Calu3 (cell line): ENCODE measurements around the gene ELOVL5. TPM values are rescaled to one million over a fixed set of nuclear protein-coding genes. Genes with fewer than 3 reads are reported as not detected.
"Not testable (repeated sequence)": the region's sequence is repeated elsewhere in the genome, so short reads cannot be mapped to it uniquely, and the experiment has no call there.

Experiments
- BruUV-seq: library from RNA; stranded (reverse); fragments of 400-500 nt; replicated peaks from 2 replicates; lab custom pipeline; 2021; lab: Mats Ljungman, UMichigan
- CTCF ChIA-PET: fragments of 300-600 bp; sonication (Branson Sonifier 250); formaldehyde crosslinking; loops from one replicate; lab custom pipeline; 2022; ENCODE audit warnings: antibody characterized with exemption; lab: Charles Lee
- DNase-seq: peaks from one replicate; pipeline ENCODE4 v3.0.0; 2022
- H3K27ac Mint-ChIP-seq: one replicate; pipeline ENCODE4 v1.8.0; 2022; ENCODE audit warnings: mixed read lengths; ENCODE audit not compliant: unreplicated experiment
- H3K27me3 Mint-ChIP-seq: one replicate; pipeline ENCODE4 v1.8.0; 2022; ENCODE audit warnings: mixed read lengths; ENCODE audit not compliant: unreplicated experiment
- H3K36me3 Mint-ChIP-seq: one replicate; pipeline ENCODE4 v1.8.0; 2022; ENCODE audit warnings: mild to moderate bottlenecking, moderate library complexity, mixed read lengths; ENCODE audit not compliant: insufficient read depth, unreplicated experiment
- H3K4me1 Mint-ChIP-seq: one replicate; pipeline ENCODE4 v1.8.0; 2022; ENCODE audit warnings: mild to moderate bottlenecking, low read depth, mixed read lengths; ENCODE audit not compliant: unreplicated experiment
- H3K4me3 Mint-ChIP-seq: one replicate; pipeline ENCODE4 v1.8.0; 2022; ENCODE audit warnings: mild to moderate bottlenecking, low read depth, moderate library complexity, mixed read lengths; ENCODE audit not compliant: unreplicated experiment
- H3K9me3 Mint-ChIP-seq: one replicate; pipeline ENCODE4 v1.8.0; 2022; ENCODE audit warnings: low read depth, mixed read lengths; ENCODE audit not compliant: unreplicated experiment
- intact Hi-C: fragments of 100-400 bp; cut with micrococcal nuclease; formaldehyde crosslinking; loops from one replicate; pipeline ENCODE4 v1.10.0; 2022; ENCODE audit not compliant: unreplicated experiment
- total RNA-seq: library from RNA; stranded (reverse); gene quantifications from 2 replicates; pipeline ENCODE4 v1.2.3, GENCODE V29; 2022
- TF ChIP-seq, protein P1 (sequence below): fragments of 200-600 bp; IDR thresholded peaks from one replicate; pipeline ENCODE4 v1.8.0; 2022; ENCODE audit warnings: antibody characterized with exemption; ENCODE audit not compliant: unreplicated experiment

ELOVL5 gene
- total RNA-seq, 1 experiment from 2014 or later = 114 TPM

DNA sequence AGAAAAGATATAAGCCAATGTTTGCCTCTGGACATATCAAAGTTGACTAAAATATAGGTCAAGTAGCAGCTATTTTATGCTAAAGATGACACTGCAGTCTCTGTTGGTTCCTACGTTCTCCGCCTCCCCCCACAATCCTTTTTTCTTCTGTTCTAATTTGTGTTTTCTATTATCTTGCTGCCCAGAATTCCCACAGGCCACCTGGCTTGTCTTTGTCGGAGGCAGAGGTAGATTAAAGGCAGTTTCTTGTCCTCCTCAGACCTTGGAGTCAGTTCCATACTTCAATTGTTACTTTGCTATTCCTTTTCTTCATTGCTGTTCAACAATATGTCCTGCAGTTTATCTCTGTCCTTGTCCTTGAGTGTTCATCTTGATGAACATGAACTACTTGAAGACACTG, 3.6 kb upstream of the ELOVL5 start:
- Mint-ChIP-seq H3K27ac (no peak overlapping the region), H3K27me3 (peaks cover 25% of the 10 kb centered on the region)
- intact Hi-C loops = no loop called here

DNA sequence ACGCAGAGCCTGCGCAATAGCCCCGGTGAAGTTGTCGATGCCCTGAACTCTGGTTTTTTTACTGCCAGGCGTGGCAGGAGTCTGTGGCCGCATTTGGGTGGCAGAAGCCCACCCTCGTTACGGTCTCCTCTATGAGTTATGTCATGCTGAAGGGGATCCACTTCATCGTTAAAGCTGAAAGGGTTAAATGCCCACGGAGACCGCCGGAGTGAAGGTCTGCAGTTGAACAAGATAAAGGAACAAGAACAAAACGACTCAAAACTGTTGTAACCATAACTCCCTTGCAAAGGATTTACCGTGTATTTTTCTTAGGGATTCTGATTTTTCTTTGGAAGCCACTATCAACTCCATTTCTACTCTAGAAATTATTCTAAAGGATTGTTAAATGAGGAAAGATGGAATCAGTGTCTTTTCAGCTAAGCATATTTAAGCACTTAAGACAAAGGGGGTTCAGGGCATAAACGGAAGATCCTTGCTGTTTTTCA, 501 bp upstream of the ELOVL5 start:
- peaks cover 22% of the 10 kb centered on the region for H3K4me1 Mint-ChIP-seq
- no peak for DNase-seq
- H3K27me3 Mint-ChIP-seq = peaks cover 23% of the 10 kb centered on the region
- CTCF ChIA-PET = interaction anchor here (0.7 to 1.3 kb wide), 2 partner anchors 31 to 230 kb away, joined by 3 read pairs; no protein-coding TSS in a partner anchor
- intact Hi-C loops = no loop called here
- BruUV-seq = TSS peak; percentile 91
- H3K27ac Mint-ChIP-seq = peak overlapping the region; percentile 87
- H3K36me3 Mint-ChIP-seq = peaks cover 31% of the 10 kb centered on the region
- peak overlapping the region; percentile 86 for H3K4me3 Mint-ChIP-seq
- TF ChIP-seq, protein P1, sequence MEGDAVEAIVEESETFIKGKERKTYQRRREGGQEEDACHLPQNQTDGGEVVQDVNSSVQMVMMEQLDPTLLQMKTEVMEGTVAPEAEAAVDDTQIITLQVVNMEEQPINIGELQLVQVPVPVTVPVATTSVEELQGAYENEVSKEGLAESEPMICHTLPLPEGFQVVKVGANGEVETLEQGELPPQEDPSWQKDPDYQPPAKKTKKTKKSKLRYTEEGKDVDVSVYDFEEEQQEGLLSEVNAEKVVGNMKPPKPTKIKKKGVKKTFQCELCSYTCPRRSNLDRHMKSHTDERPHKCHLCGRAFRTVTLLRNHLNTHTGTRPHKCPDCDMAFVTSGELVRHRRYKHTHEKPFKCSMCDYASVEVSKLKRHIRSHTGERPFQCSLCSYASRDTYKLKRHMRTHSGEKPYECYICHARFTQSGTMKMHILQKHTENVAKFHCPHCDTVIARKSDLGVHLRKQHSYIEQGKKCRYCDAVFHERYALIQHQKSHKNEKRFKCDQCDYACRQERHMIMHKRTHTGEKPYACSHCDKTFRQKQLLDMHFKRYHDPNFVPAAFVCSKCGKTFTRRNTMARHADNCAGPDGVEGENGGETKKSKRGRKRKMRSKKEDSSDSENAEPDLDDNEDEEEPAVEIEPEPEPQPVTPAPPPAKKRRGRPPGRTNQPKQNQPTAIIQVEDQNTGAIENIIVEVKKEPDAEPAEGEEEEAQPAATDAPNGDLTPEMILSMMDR = no peak
- H3K9me3 Mint-ChIP-seq = no peaks in the 10 kb centered on the region

More for the DNA sequence above, 3.6 kb upstream of the ELOVL5 start:
- Mint-ChIP-seq H3K36me3 (peaks cover 27% of the 10 kb centered on the region), H3K9me3 (no peaks in the 10 kb centered on the region), H3K4me3 (no peak overlapping the region), H3K4me1 (no peaks in the 10 kb centered on the region)
- CTCF ChIA-PET = no interaction called here
- TF ChIP-seq, protein P1 = no peak
- DNase-seq = no peak
- no TSS peak for BruUV-seq

DNA sequence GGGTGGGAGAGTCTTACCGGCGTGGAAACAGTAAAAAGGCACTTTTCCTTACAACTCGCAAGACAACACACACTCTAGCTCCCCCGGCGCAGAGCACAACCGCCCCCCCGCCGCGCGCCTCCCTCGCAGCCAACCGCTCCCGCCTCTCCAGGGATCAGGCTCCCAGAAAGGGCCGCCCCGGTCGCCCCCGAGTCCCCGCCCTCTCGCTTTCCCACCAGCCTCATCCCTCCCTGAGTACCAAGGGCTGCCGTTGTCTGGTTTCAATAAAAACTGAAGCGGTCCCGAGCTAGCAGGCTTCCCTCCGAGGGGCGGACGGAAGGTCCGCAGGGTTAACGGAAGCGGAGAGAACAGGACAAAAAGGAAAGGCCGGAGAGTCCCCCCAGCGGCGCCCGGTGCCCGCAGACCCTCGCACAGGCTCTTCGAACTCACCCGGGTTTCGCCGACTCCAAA, 804 bp downstream of the ELOVL5 start:
- H3K9me3 Mint-ChIP-seq = no peaks in the 10 kb centered on the region
- peaks cover 22% of the 10 kb centered on the region for H3K4me1 Mint-ChIP-seq
- peaks cover 31% of the 10 kb centered on the region for H3K36me3 Mint-ChIP-seq
- TF ChIP-seq, protein P1 = no peak
- intact Hi-C loops = no loop called here
- CTCF ChIA-PET = interaction anchor here (0.6 to 1.2 kb wide), 2 partner anchors 12 to 231 kb away, joined by 6 to 7 read pairs; no protein-coding TSS in a partner anchor
- peaks cover 11% of the 10 kb centered on the region for H3K27me3 Mint-ChIP-seq
- DNase-seq = peak; percentile 68
- BruUV-seq = no TSS peak
- H3K4me3 Mint-ChIP-seq = peak overlapping the region; percentile 86
- peak overlapping the region; percentile 69 for H3K27ac Mint-ChIP-seq

DNA sequence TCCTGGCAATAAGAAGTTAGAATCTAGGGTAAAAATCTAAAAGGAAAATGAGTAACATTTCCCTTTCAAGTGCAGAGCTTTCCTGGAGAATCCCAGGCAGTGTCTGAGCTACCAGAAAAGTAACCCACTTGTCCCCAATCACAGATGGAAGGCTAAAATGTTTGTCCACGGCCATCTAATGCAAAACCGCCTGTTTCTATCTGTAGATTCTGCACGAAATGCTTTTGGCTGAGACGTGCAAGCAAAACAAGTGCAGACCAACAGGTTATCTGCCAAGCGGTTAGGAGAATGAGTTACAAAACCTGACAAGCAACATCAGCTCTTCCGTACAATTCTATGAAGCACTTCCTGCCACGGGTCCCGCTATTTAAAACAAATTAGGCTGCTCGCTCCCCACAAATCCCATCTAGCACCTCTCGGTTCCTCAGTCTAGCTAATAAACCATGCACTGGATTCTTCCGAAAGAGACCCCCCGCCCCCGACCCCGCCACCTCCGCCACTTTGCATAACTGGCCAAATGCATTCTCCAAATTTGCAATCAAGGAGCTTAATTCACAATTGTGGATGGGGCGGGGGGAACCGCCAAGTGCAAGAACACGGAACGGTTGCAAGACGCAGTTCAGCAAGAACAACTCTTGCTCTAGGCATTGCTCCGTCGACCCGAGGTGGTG, 1.4 kb downstream of the ELOVL5 start:
- Mint-ChIP-seq H3K36me3 (peaks cover 31% of the 10 kb centered on the region), H3K9me3 (no peaks in the 10 kb centered on the region), H3K27ac (peak overlapping the region; percentile 69), H3K4me1 (peaks cover 22% of the 10 kb centered on the region), H3K4me3 (peak overlapping the region; percentile 86), H3K27me3 (peaks cover 6% of the 10 kb centered on the region)
- TSS peak; percentile 44 for BruUV-seq
- CTCF ChIA-PET = interaction anchor here (0.6 to 1.2 kb wide), 2 partner anchors 12 to 231 kb away, joined by 6 to 7 read pairs; no protein-coding TSS in a partner anchor
- no peak for DNase-seq
- intact Hi-C loops = no loop called here
- TF ChIP-seq, protein P1 = no peak

DNA sequence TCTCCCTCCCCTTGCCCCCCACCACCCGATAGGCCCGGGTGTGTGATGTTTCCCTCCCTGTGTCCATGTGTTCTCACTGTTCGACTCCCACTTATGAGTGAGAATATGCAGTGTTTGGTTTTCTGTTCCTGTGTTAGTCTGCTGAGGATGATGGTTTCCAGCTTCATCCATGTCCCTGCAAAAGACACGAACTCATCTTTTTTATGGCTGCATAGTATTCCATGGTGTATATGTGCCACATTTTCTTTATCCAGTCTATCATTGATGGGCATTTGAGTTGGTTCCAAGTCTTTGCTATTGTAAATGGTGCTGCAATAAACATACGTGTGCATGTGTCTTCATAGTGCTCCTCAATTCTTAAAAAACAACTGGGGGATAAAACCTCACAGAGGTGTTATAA, 2.7 kb downstream of the ELOVL5 start:
- BruUV-seq, H3K9me3 Mint-ChIP-seq, H3K27me3 Mint-ChIP-seq, intact Hi-C loops, DNase-seq, H3K27ac Mint-ChIP-seq: not testable (repeated sequence)
- Mint-ChIP-seq H3K4me1 (peaks cover 22% of the 10 kb centered on the region), H3K4me3 (peak overlapping the region; percentile 86), H3K36me3 (peaks cover 31% of the 10 kb centered on the region)
- CTCF ChIA-PET = interaction anchor here (0.7 kb wide), 1 partner anchor 50 kb away, joined by 3 read pairs; no protein-coding TSS in a partner anchor
